ENCODE measurements around the gene TAS2R9.

The TAS2R9 gene

GRCh38 chr12:10824957-10825356 lies 15.0 kb upstream of the TAS2R9 start:
- Histone ChIP-seq H3K79me2 (ENCODE audit: control insufficient read depth, low read length) (no peaks in the 10 kb centered on the region), H3K4me3 (ENCODE audit: low read length) (no peak overlapping the region), H3K4me2 (ENCODE audit: low read length) (no peak overlapping the region), H4K20me1 (ENCODE audit: control insufficient read depth, insufficient read depth, low read depth, low read length) (no peaks in the 10 kb centered on the region), H3K4me1 (ENCODE audit: control insufficient read depth, low read length) (no peaks in the 10 kb centered on the region), H3K9me2 (replicated peaks; ENCODE audit: control insufficient read depth, low read length) (no peaks in the 10 kb centered on the region), H3K9me3 (ENCODE audit: control insufficient read depth, insufficient read depth, low read length) (no peaks in the 10 kb centered on the region), H3K27ac (ENCODE audit: low read depth, low read length) (no peak overlapping the region), H3K36me3 (ENCODE audit: control insufficient read depth, low read length) (no peaks in the 10 kb centered on the region), H3K27me3 (ENCODE audit: control insufficient read depth, low read length) (no peaks in the 10 kb centered on the region), H3F3A (ENCODE audit: control insufficient read depth, insufficient read depth) (no peaks in the 10 kb centered on the region)
- TF ChIP-seq CTCF (IDR thresholded peaks at IDR 0.05; ENCODE audit: low read depth, low read length, poor library complexity, severe bottlenecking): no peak
- TF ChIP-seq EZH2phosphoT487 (IDR thresholded peaks at IDR 0.05; ENCODE audit: borderline replicate concordance, low read length): no peak

- Histone ChIP-seq H3K9me3 (ENCODE audit: control insufficient read depth, insufficient read depth, low read length) (no peaks in the 10 kb centered on the region), H3K4me1 (ENCODE audit: control insufficient read depth, low read length) (no peaks in the 10 kb centered on the region), H3K4me3 (ENCODE audit: low read length) (no peak overlapping the region), H4K20me1 (ENCODE audit: control insufficient read depth, insufficient read depth, low read depth, low read length) (no peaks in the 10 kb centered on the region), H3K9me2 (replicated peaks; ENCODE audit: control insufficient read depth, low read length) (no peaks in the 10 kb centered on the region), H3K27ac (ENCODE audit: low read depth, low read length) (no peak overlapping the region), H3K36me3 (ENCODE audit: control insufficient read depth, low read length) (no peaks in the 10 kb centered on the region), H3K27me3 (ENCODE audit: control insufficient read depth, low read length) (no peaks in the 10 kb centered on the region), H3K4me2 (ENCODE audit: low read length) (no peak overlapping the region), H3F3A (ENCODE audit: control insufficient read depth, insufficient read depth) (no peaks in the 10 kb centered on the region), H3K79me2 (ENCODE audit: control insufficient read depth, low read length) (no peaks in the 10 kb centered on the region)
- TF ChIP-seq EZH2phosphoT487 (IDR thresholded peaks at IDR 0.05; ENCODE audit: borderline replicate concordance, low read length) (no peak), CTCF (IDR thresholded peaks at IDR 0.05; ENCODE audit: low read depth, low read length, poor library complexity, severe bottlenecking) (no peak)
Observed at GRCh38 chr12:10811883-10812536, 2.0 kb upstream of the TAS2R9 start.

- H3K4me3 ChIP-seq (ENCODE audit: low read length): no peak within 1 kb of the TSS
- H3K27me3 ChIP-seq (ENCODE audit: control insufficient read depth, low read length): no peaks in the 10 kb centered on the region
- H3F3A ChIP-seq (ENCODE audit: control insufficient read depth, insufficient read depth): no peaks in the 10 kb centered on the region
- no peaks in the 10 kb centered on the region for H4K20me1 ChIP-seq (ENCODE audit: control insufficient read depth, insufficient read depth, low read depth, low read length)
- H3K9me3 ChIP-seq (ENCODE audit: control insufficient read depth, insufficient read depth, low read length): no peaks in the 10 kb centered on the region
- H3K79me2 ChIP-seq (ENCODE audit: control insufficient read depth, low read length): no peaks in the 10 kb centered on the region
- TF ChIP-seq EZH2phosphoT487 (IDR thresholded peaks at IDR 0.05; ENCODE audit: borderline replicate concordance, low read length) (no peak), CTCF (IDR thresholded peaks at IDR 0.05; ENCODE audit: low read depth, low read length, poor library complexity, severe bottlenecking) (no peak)
- H3K27ac ChIP-seq (ENCODE audit: low read depth, low read length): no peak within 1 kb of the TSS
- no peaks in the 10 kb centered on the region for H3K4me1 ChIP-seq (ENCODE audit: control insufficient read depth, low read length)
- H3K9me2 ChIP-seq (replicated peaks; ENCODE audit: control insufficient read depth, low read length): no peaks in the 10 kb centered on the region
- H3K36me3 ChIP-seq (ENCODE audit: control insufficient read depth, low read length): no peaks in the 10 kb centered on the region
- H3K4me2 ChIP-seq (ENCODE audit: low read length): no peak within 1 kb of the TSS
Observed at GRCh38 chr12:10807186-10807585, 2.8 kb downstream of the TAS2R9 start, which contains the start of gene TAS2R8. Gene TAS2R8 (minus strand): TSS chr12:10807286. CDS start chr12:10806980, 306 bp downstream.

Measured in DOHH2 (cell line).